Measurements from ENCODE around the gene POU3F1. TPM values are rescaled to one million over a fixed set of nuclear protein-coding genes. Genes with fewer than 3 reads are reported as not detected.

Gene POU3F1
- total RNA-seq, 1 donor from 2014 or later: 1.4 TPM

GRCh38 chr1:38083541-38083940 is 36.9 kb upstream of the POU3F1 start:
- H3K27ac Mint-ChIP-seq: no peak overlapping the region
- no peak overlapping the region for H3K4me3 Mint-ChIP-seq
- H3K4me1 Mint-ChIP-seq: no peaks in the 10 kb centered on the region
- no peak for DNase-seq
- intact Hi-C loops (cut with micrococcal nuclease): no loop called here
- H3K27me3 Mint-ChIP-seq: peaks cover 2% of the 10 kb centered on the region
- H3K9me3 Mint-ChIP-seq: no peaks in the 10 kb centered on the region
- H3K36me3 Mint-ChIP-seq (ENCODE audit: low read depth): no peaks in the 10 kb centered on the region

DNA sequence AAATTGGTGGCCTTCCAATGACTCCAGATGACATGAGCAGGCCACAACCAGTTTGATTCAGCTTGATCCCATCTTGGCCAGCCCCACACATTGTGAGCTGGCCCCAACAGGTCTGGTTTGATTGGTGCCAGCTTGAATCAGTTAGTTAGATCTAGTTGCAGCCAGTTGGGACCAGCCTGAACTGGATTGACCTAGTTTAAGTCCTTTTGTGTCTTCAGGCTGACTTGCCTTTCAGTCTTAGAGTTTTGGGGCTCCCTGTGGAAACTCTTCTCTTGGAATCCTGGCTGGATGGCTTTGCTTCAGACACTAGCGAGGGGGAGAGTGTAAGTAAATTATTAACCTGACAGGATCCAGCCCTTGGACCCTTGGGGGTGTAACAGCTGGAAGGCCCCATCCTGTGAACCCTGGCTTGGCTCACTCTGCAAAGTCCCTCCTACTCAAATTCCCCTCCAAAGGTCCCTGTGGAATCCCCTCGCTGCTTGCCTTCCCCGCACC is 36.2 kb upstream of the POU3F1 start:
- no peak for DNase-seq
- no peaks in the 10 kb centered on the region for H3K36me3 Mint-ChIP-seq (ENCODE audit: low read depth)
- intact Hi-C loops (cut with micrococcal nuclease): no loop called here
- H3K4me1 Mint-ChIP-seq: no peaks in the 10 kb centered on the region
- H3K4me3 Mint-ChIP-seq: no peak overlapping the region
- H3K27ac Mint-ChIP-seq: no peak overlapping the region
- no peaks in the 10 kb centered on the region for H3K27me3 Mint-ChIP-seq
- no peaks in the 10 kb centered on the region for H3K9me3 Mint-ChIP-seq

- Mint-ChIP-seq H3K4me1 (no peaks in the 10 kb centered on the region), H3K36me3 (ENCODE audit: low read depth) (no peaks in the 10 kb centered on the region), H3K4me3 (no peak overlapping the region), H3K27me3 (peaks cover 4% of the 10 kb centered on the region), H3K9me3 (no peaks in the 10 kb centered on the region), H3K27ac (no peak overlapping the region)
- intact Hi-C loops (cut with micrococcal nuclease): no loop called here
- no peak for DNase-seq
Observed at GRCh38 chr1:38079019-38079418, 32.4 kb upstream of the POU3F1 start.

DNA sequence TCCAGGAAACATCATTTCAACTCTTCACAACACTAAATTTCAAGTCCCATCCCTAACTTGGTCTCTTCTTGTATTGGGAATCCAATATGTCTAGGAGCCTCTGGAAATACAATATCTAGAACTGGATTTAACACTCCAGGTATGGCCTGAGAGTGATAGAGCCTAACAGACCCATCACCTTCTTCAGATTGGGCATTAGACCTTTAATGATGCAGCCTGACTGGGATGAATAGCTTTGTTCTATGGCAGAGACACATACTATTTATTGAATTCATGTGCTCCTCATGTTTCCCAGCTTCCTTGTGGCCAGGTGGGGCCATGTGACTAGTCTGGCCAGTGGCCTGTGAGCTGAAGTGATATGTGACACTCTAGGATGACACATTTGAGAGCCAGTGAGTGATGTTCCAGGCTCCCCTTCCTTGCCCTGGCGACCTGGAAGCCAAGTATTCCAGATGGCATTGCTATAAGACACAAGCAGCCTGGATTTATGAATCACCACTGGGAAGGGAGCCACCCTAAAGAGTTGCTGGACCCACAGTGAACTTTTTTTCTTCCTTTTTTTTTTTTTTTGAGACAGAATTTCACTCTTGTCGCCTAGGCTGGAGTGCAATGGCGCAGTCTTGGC is 31.0 kb upstream of the POU3F1 start:
- Mint-ChIP-seq H3K9me3 (no peaks in the 10 kb centered on the region), H3K36me3 (ENCODE audit: low read depth) (no peaks in the 10 kb centered on the region), H3K27me3 (peaks cover 7% of the 10 kb centered on the region), H3K4me3 (no peak overlapping the region), H3K27ac (no peak overlapping the region), H3K4me1 (no peaks in the 10 kb centered on the region)
- DNase-seq: no peak
- intact Hi-C loops (cut with micrococcal nuclease): no loop called here

- intact Hi-C loops (cut with micrococcal nuclease): no loop called here
- no peaks in the 10 kb centered on the region for H3K9me3 Mint-ChIP-seq
- no peaks in the 10 kb centered on the region for H3K4me1 Mint-ChIP-seq
- no peak for DNase-seq
- H3K27me3 Mint-ChIP-seq: peaks cover 7% of the 10 kb centered on the region
- H3K4me3 Mint-ChIP-seq: no peak overlapping the region
- H3K27ac Mint-ChIP-seq: no peak overlapping the region
- no peaks in the 10 kb centered on the region for H3K36me3 Mint-ChIP-seq (ENCODE audit: low read depth)
Observed at GRCh38 chr1:38076455-38076854, 29.9 kb upstream of the POU3F1 start.

GRCh38 chr1:38076038-38076437 is 29.4 kb upstream of the POU3F1 start:
- Mint-ChIP-seq H3K4me3 (no peak overlapping the region), H3K36me3 (ENCODE audit: low read depth) (no peaks in the 10 kb centered on the region), H3K27me3 (peaks cover 7% of the 10 kb centered on the region), H3K4me1 (no peaks in the 10 kb centered on the region), H3K27ac (no peak overlapping the region), H3K9me3 (no peaks in the 10 kb centered on the region)
- peak; percentile 60 for DNase-seq
- intact Hi-C loops (cut with micrococcal nuclease): no loop called here

DNA sequence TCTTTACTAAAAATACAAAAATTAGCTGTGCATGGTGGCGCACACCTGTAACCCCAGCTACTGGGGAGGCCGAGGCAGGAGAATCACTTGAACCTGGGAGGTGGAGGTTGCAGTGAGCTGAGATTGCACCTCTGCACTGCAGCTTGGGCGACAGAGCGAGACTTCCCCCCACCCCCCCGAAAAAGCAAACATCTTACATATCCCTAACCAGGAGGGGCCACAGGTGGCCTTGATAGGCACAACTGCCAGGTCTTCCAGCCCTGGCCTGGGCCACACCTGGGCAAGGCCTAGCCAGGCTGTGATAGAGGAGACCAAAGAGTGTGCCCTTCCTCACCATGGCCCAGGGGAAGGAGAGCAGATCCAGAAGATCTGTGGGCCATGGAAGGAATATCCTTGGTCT is 28.6 kb upstream of the POU3F1 start:
- no peak overlapping the region for H3K4me3 Mint-ChIP-seq
- peaks cover 12% of the 10 kb centered on the region for H3K27me3 Mint-ChIP-seq
- H3K9me3 Mint-ChIP-seq: no peaks in the 10 kb centered on the region
- H3K27ac Mint-ChIP-seq: no peak overlapping the region
- DNase-seq: no peak
- intact Hi-C loops (cut with micrococcal nuclease): no loop called here
- no peaks in the 10 kb centered on the region for H3K36me3 Mint-ChIP-seq (ENCODE audit: low read depth)
- no peaks in the 10 kb centered on the region for H3K4me1 Mint-ChIP-seq

- Mint-ChIP-seq H3K9me3 (no peaks in the 10 kb centered on the region), H3K27ac (no peak overlapping the region), H3K4me3 (no peak overlapping the region), H3K4me1 (no peaks in the 10 kb centered on the region), H3K36me3 (ENCODE audit: low read depth) (no peaks in the 10 kb centered on the region), H3K27me3 (peaks cover 15% of the 10 kb centered on the region)
- no peak for DNase-seq
- intact Hi-C loops (cut with micrococcal nuclease): no loop called here
Observed at GRCh38 chr1:38074302-38074677, 27.7 kb upstream of the POU3F1 start.

DNA sequence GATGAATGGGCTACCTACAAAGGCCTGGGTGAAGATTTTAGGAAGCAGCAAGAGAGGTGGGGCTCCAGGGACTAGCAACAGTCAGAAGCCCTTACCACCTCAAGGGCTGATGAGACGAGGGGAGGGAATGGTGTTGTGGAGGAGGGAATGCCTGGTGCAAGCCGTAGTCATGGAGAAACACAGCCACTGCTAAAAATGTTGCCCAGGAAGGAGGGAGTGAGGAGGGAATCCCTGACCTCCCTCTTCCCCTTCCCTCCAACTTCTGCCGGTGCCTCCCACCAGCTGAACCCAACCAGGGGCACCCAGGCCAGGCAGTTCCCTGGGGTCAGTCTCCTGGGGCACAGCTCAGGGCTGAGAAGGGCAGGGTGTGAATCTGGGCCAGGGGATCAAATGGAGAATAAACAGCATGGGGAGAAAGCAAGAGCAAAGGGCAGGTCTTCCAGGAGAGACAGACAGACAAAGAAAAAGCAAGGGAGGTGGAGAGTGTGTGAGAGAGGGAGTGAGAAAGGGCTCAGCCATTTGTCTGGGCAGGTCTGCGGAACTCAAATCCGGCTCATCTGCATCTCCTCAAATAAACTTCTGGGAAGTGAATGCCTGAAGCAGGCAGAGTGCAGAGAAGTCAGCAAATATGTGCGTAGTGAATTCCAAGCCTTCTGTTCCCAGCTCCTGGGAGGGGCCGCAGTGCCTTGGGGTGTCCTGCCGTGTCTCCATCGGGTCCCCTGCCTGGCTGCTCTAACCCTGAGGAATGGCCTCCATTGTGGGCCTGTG is 27.1 kb upstream of the POU3F1 start:
- intact Hi-C loops (cut with micrococcal nuclease): no loop called here
- no peak for DNase-seq
- no peak overlapping the region for H3K27ac Mint-ChIP-seq
- no peaks in the 10 kb centered on the region for H3K9me3 Mint-ChIP-seq
- no peak overlapping the region for H3K4me3 Mint-ChIP-seq
- H3K36me3 Mint-ChIP-seq (ENCODE audit: low read depth): no peaks in the 10 kb centered on the region
- H3K27me3 Mint-ChIP-seq: peaks cover 15% of the 10 kb centered on the region
- H3K4me1 Mint-ChIP-seq: no peaks in the 10 kb centered on the region

DNA sequence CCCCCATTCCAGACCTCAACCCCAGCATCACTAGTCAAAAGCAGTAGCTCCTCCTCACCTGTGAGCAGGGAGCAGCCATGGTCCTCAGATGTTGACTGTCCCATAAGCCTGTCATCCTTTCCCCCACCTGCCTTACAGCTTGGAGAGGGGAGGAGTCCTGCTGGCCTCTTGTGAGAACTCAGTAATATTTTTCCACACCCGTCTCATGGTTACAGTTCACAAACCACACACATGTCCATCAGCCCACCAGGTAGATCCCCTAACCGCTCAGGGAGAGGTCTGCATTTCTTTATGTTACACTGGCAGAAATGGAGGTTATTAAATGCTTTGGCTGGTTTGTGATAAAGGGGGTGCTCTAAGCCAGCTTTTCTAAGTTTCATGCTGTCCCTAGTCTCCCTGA is 26.3 kb upstream of the POU3F1 start:
- intact Hi-C loops (cut with micrococcal nuclease): no loop called here
- Mint-ChIP-seq H3K36me3 (ENCODE audit: low read depth) (no peaks in the 10 kb centered on the region), H3K4me3 (no peak overlapping the region), H3K9me3 (no peaks in the 10 kb centered on the region), H3K27me3 (peaks cover 19% of the 10 kb centered on the region), H3K27ac (no peak overlapping the region), H3K4me1 (no peaks in the 10 kb centered on the region)
- DNase-seq: no peak

DNA sequence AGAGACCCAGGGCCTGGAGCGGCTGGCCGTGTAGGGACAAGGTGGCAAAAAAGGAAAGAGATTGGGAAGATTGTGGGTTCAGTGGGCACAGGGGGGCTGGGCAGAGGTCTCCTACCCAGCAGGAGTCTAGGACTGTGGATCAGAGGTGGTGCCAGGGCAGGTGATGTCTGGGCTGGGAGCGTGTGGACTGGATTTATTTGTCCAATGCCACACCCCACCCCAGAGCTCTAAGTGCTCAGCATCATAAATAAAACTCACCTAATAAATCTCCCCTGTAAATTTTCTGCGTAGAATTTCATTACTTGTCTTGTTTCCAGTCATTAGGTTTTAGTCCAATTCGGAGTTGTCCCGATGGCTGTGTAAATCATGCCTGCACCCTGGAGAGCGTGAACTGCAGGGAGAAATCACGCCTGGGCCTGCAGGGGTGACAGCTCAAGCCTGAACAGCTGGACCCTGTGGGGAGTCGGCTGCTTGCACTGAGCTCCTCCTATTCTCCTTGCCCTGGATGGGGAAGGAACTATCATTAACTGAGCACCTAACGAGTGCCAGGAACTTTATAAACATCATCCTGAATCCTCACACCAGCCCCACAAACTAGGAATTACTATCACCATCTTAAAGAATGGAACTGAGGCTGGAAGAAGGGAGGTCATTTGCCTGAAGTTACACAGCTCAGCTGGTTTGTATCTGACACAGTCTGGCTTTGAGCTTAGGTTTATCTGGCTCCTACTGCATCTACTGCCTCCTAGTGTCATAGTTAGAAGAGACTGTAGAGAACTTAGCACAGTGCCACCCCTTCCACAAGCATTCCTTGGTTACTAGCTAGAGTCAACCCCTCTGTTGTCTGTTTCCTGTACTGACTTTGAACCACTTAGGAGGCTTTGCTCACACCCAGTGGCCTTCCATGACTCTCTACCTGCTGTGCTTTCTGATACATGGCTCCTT is 25.0 kb upstream of the POU3F1 start:
- no peak for DNase-seq
- no peak overlapping the region for H3K27ac Mint-ChIP-seq
- intact Hi-C loops (cut with micrococcal nuclease): loop anchor here (2.0 kb wide), 1 partner anchor 45 kb away; no protein-coding TSS in a partner anchor
- H3K27me3 Mint-ChIP-seq: peaks cover 26% of the 10 kb centered on the region
- H3K4me1 Mint-ChIP-seq: no peaks in the 10 kb centered on the region
- H3K9me3 Mint-ChIP-seq: no peaks in the 10 kb centered on the region
- H3K4me3 Mint-ChIP-seq: no peak overlapping the region
- H3K36me3 Mint-ChIP-seq (ENCODE audit: low read depth): no peaks in the 10 kb centered on the region

DNA sequence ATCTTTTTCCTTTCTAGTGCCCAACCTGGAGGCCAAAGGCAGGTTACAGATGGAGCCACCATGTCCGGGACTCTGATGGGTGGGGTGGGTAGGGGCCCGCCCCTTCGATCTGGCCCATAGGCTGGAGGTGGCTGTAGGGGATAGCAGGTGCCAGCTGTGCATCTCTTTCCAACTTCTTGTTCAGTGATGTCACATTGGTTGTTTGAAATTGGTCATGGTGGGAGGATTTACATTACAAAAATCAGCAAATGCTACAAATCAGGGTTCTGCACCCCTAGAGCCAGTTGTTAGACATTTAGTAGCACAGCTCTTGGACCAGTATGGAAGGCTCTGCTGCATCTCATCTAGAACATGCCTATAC is 22.4 kb upstream of the POU3F1 start:
- Mint-ChIP-seq H3K4me3 (no peak overlapping the region), H3K9me3 (no peaks in the 10 kb centered on the region), H3K27me3 (peaks cover 25% of the 10 kb centered on the region), H3K27ac (no peak overlapping the region), H3K36me3 (ENCODE audit: low read depth) (no peaks in the 10 kb centered on the region), H3K4me1 (no peaks in the 10 kb centered on the region)
- intact Hi-C loops (cut with micrococcal nuclease): no loop called here
- no peak for DNase-seq

DNA sequence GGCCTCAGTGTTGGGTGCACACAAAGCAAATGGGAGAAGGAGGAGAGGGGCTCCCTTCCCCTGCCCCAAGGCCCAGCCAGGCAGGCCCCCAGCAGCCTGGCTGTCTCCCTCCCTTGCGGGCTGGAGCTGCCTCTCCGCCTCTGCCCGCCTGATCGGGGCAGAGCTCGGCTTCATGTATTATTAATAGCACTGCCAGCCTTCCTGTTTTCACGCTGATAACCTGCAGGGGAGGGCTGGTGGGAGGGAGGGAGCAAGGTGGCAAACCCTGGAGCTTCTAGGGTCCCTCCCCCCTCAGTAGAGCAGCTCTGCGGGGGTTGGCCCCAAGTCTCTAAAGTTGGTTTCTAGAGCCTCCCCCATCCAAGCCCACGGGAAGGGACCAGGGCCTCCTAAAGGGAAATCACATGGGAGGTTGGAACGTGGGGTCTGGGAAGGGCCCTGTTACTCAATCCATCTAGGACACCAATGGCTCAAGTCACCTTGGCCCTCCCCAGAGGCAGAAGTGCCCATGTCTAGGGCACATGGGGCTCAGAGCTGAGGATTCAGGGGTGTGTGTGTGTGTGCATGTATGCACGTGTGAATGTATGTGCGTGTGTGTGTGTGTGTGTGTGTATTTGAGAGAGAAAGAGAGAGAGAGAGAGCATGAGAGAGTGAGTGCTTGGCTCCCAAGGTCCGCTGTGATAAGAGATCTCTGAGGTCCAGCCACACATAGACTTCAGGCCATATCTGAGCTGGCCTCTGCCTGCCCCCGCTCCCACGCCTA is 21.8 kb upstream of the POU3F1 start:
- Mint-ChIP-seq H3K27ac (no peak overlapping the region), H3K36me3 (ENCODE audit: low read depth) (no peaks in the 10 kb centered on the region), H3K27me3 (peaks cover 22% of the 10 kb centered on the region), H3K9me3 (no peaks in the 10 kb centered on the region), H3K4me1 (no peaks in the 10 kb centered on the region), H3K4me3 (no peak overlapping the region)
- DNase-seq: no peak
- intact Hi-C loops (cut with micrococcal nuclease): no loop called here
